NCI-H2227 (cell line): ENCODE data around the gene BEND7.

Source experiments
- DNase-seq: peaks from one replicate; lab custom pipeline; 2025; ENCODE audit not compliant: unreplicated experiment; lab: John Stamatoyannopoulos, UW

BEND7 gene

GRCh38 chr10:13392701-13393100 lies 136.1 kb downstream of the BEND7 start:
- no peak for DNase-seq
